Urinary bladder (tissue), 4 donors: ENCODE results near the gene TXNDC11. TPM values are rescaled to one million over a fixed set of nuclear protein-coding genes. Genes with fewer than 3 reads are reported as not detected.

Source experiments
- DNase-seq: peaks from one replicate; pipeline ENCODE4 v3.0.0-alpha.2; 2015; ENCODE audit errors: extremely low spot score
- H3K27ac ChIP-seq: one replicate; pipeline ENCODE4 v1.5.1; 2013; ENCODE audit warnings: low read depth, mild to moderate bottlenecking, moderate library complexity
- H3K36me3 ChIP-seq: one replicate; pipeline ENCODE4 v1.6.1; 2013; ENCODE audit warnings: mild to moderate bottlenecking, moderate library complexity; ENCODE audit not compliant: insufficient read depth
- H3K4me1 ChIP-seq: one replicate; pipeline ENCODE4 v1.6.1; 2013; ENCODE audit warnings: mild to moderate bottlenecking, moderate library complexity; ENCODE audit not compliant: insufficient read depth
- H3K4me3 ChIP-seq: one replicate; pipeline ENCODE4 v1.5.1; 2013; ENCODE audit warnings: low read depth, low read length
- WGBS: extraction: QIAGEN DNeasy Blood & Tissue Kit; methylation state at CpG from one replicate; pipeline ENCODE4 v1.1.7; 2013; 5-methylcytosine and 5-hydroxymethylcytosine counted together
- polyA plus RNA-seq: library from polyadenylated mRNA; stranded (reverse); fragments of 200-250 nt; gene quantifications from one replicate; pipeline ENCODE4 v1.2.3, GENCODE V29; 2013
- total RNA-seq: library from RNA; depleted of rRNA; stranded (reverse); fragments of >200 nt; gene quantifications from one replicate; pipeline ENCODE4 v1.2.3, GENCODE V29; 2014
- donor health status: healthy with polysubstance abuse.
- donor health status: healthy.

TXNDC11 gene
- total and polyA plus RNA-seq, 2 donors, result 22.7 to 39.1 TPM

- no peaks in the 10 kb centered on the region for H3K4me1 ChIP-seq
- no peak overlapping the region for H3K4me3 ChIP-seq
- H3K36me3 ChIP-seq, result peaks cover 7% of the 10 kb centered on the region
- no peak overlapping the region for H3K27ac ChIP-seq
- WGBS, result 86% methylated on average over 7 of the region's 7 CpGs
- no peak for DNase-seq
Measured at GRCh38 chr16:11768849-11769248, 26.2 kb upstream of the TXNDC11 start.

DNA sequence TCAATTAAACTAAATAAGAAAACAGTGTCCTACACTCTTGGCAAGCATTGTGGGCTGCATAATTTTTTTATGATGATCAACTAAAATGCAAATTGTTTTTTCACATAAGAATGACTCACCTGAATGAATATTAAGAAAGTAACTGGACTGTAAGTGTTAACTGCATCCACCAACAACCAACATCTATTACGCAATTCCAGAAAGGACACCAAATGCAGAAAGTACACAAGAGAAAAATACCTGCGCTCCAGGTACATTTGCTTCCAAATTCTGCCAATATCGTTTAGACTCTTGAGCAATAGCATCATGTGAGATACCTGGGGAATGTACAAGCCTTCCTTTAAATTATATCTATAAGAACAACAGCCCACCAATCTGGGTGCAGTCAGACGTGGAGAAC lies 19.8 kb upstream of the TXNDC11 start:
- Histone ChIP-seq H3K36me3 (peaks cover 4% of the 10 kb centered on the region), H3K27ac (no peak overlapping the region), H3K4me1 (no peaks in the 10 kb centered on the region), H3K4me3 (no peak overlapping the region)
- DNase-seq, result no peak
- 91% methylated on average over 4 of the region's 4 CpGs for WGBS

- no peak overlapping the region for H3K4me3 ChIP-seq
- no peak overlapping the region for H3K27ac ChIP-seq
- peaks cover 4% of the 10 kb centered on the region for H3K36me3 ChIP-seq
- no peaks in the 10 kb centered on the region for H3K4me1 ChIP-seq
- DNase-seq, result no peak
- WGBS, result 97% methylated on average over 4 of the region's 4 CpGs
Measured at GRCh38 chr16:11759997-11760396, 17.3 kb upstream of the TXNDC11 start.

DNA sequence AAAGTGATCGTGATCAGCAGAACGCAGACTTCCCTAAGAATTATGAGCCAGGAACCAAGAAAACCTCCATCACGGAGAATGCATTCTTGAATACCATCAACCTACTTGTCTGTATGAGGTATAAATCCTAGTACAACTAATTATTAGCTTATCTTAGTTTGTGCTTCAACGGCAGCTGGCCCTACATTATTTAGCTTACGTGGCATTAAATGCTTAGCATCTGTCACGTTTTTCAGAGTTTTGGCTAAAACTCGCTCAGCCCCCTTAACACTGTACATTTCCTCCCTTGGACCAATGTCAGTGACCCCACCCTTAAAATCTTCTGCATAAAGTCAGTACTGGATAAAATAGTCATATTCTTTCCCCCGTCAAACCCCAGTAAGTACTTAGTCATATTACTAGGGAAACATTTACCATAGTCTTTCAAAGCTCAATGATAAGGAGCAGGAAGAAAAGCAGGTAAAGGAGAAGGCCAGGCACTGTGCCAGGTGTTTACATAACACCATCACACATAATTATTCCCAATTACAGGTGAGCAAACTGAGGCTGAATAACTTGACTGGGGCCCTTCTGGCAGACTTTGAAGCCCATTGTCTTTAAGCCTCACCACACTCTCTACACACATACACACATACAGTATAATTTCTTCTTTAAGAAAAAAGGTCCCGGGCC lies 16.6 kb upstream of the TXNDC11 start:
- no peak overlapping the region for H3K4me3 ChIP-seq
- no peak overlapping the region for H3K27ac ChIP-seq
- H3K4me1 ChIP-seq, result no peaks in the 10 kb centered on the region
- DNase-seq, result no peak
- WGBS, result 79% methylated on average over 9 of the region's 9 CpGs
- H3K36me3 ChIP-seq, result peaks cover 2% of the 10 kb centered on the region

DNA sequence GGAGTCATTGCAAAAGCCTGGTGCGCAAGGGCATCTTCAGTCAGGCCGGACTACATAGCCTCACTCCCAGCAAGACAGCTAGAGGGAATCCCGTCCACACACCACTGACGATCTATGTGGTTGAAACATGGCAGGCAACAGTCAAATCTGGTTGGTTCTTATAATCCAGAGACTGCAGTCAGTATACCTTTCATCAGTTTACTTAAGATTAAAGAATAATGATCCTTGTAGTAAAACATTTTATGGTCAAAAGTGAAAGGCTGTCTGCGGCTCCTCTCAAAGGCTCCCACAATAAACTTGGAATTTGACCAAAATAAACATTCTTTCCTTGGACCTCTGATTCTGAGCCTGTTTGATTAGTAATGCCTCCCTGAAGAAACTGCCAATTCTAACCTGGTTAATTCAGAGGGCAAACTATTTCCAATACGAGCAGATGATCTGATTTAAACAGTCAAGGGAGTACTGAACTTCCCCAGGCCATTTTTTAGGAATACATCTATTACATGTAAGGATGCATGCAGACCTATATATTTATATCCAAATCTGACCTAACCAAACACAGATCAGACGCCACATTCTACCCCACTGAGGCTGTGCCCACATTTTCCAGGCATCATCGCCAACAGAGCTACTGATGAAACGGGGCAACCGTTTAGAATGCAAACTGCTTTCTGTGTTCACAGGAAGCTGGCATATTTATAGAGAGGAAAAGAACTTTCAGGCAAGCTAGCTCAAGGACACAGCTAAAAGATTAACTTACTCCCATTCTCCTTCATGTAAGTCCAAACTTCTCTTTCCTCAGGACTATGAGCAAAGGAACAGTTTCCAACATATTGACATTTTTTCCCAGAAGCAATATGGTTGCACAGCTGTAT lies 15.3 kb upstream of the TXNDC11 start:
- Histone ChIP-seq H3K27ac (no peak overlapping the region), H3K4me1 (no peaks in the 10 kb centered on the region), H3K4me3 (no peak overlapping the region), H3K36me3 (peaks cover 2% of the 10 kb centered on the region)
- DNase-seq, result no peak
- 52% methylated on average over 10 of the region's 10 CpGs for WGBS

GRCh38 chr16:11756248-11756647 lies 13.6 kb upstream of the TXNDC11 start:
- Histone ChIP-seq H3K4me1 (no peaks in the 10 kb centered on the region), H3K27ac (no peak overlapping the region), H3K36me3 (peaks cover 3% of the 10 kb centered on the region), H3K4me3 (no peak overlapping the region)
- no peak for DNase-seq
- 94% methylated on average over 3 of the region's 3 CpGs for WGBS

- 85% methylated on average over 13 of the region's 13 CpGs for WGBS
- Histone ChIP-seq H3K36me3 (peaks cover 2% of the 10 kb centered on the region), H3K27ac (no peak overlapping the region), H3K4me3 (no peak overlapping the region), H3K4me1 (no peaks in the 10 kb centered on the region)
- DNase-seq, result no peak
Measured at GRCh38 chr16:11755022-11755760, 12.5 kb upstream of the TXNDC11 start.

DNA sequence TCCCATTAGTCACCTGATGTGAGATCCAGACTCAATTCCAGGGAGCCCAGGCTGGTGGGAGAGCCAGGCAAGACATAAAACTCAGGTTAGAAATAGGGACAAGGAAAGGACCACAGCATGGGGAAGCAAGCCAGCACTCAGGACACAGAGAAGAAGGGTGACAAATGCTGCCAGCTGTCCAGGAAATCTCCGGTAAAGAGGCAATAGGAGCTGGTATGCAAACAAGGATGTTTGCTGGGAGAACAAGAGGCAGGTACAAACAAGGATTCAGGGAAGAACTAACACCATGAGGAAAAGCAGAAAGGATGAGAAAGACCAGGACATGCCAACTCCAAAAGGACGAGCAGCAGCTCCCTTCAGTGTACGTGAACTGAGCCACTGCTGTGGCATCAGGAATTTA lies 10.2 kb upstream of the TXNDC11 start:
- whole genome bisulfite sequencing, result 90% methylated on average over 3 of the region's 3 CpGs
- H3K4me1 ChIP-seq, result no peaks in the 10 kb centered on the region
- peaks cover 2% of the 10 kb centered on the region for H3K36me3 ChIP-seq
- DNase-seq, result no peak
- no peak overlapping the region for H3K27ac ChIP-seq
- no peak overlapping the region for H3K4me3 ChIP-seq

DNA sequence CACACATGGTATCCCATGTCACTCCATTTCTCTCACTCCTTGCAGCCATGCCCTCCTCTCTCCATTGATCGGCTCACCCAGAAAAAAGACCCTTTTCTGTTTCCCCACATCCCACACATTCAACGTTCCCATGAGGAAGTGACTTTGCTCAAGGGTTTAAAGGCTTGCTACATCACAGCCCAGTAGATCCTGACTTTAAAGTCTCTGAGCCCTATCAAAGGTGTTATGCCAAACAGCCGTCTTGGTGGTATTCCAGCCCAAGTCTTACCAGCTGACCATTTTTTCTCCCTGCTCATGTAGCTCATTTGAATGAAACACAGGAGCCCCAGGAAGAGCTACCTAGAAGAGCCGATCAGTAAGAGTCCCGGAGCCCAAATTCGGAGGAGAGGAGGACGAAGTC lies 7.4 kb upstream of the TXNDC11 start:
- H3K4me3 ChIP-seq, result no peak overlapping the region
- no peak overlapping the region for H3K27ac ChIP-seq
- no peaks in the 10 kb centered on the region for H3K4me1 ChIP-seq
- 88% methylated on average over 7 of the region's 7 CpGs for WGBS
- peaks cover 2% of the 10 kb centered on the region for H3K36me3 ChIP-seq
- DNase-seq, result no peak

GRCh38 chr16:11748404-11749254 lies 6.0 kb upstream of the TXNDC11 start:
- Histone ChIP-seq H3K27ac (no peak overlapping the region), H3K4me3 (no peak overlapping the region), H3K36me3 (peaks cover 2% of the 10 kb centered on the region), H3K4me1 (no peaks in the 10 kb centered on the region)
- 93% methylated on average over 13 of the region's 13 CpGs for WGBS
- DNase-seq, result no peak

- 81% methylated on average over 7 of the region's 7 CpGs for WGBS
- no peak for DNase-seq
- H3K36me3 ChIP-seq, result peaks cover 2% of the 10 kb centered on the region
Measured at GRCh38 chr16:11747949-11748403, 5.3 kb upstream of the TXNDC11 start.

GRCh38 chr16:11744075-11744470 lies 1.4 kb upstream of the TXNDC11 start:
- DNase-seq, result no peak
- Histone ChIP-seq H3K4me1 (peaks cover 3% of the 10 kb centered on the region), H3K27ac (no peak overlapping the region), H3K36me3 (peaks cover 1% of the 10 kb centered on the region), H3K4me3 (no peak overlapping the region)
- WGBS, result 82% methylated on average over 5 of the region's 5 CpGs

More at GRCh38 chr16:11747949-11748403, 5.3 kb upstream of the TXNDC11 start:
- Histone ChIP-seq H3K27ac (no peak overlapping the region), H3K4me3 (no peak overlapping the region), H3K4me1 (no peaks in the 10 kb centered on the region)
